Epithelial cell of prostate (primary cell): ENCODE results near the gene SLC35B2.

Source experiments
- DNase-seq: peaks from one replicate; pipeline ENCODE4 v3.0.0-alpha.2; 2011; ENCODE audit warnings: low read depth, low spot score
- H3K27ac ChIP-seq: fragments of 450-650 bp; 2 replicates; pipeline ENCODE4 v1.5.1; 2017; ENCODE audit warnings: mild to moderate bottlenecking

The SLC35B2 gene

GRCh38 chr6:44289726-44290260 lies 32.5 kb upstream of the SLC35B2 start:
- no peak for DNase-seq
- no peak overlapping the region for H3K27ac ChIP-seq

- no peak for DNase-seq
Measured at GRCh38 chr6:44286747-44287146, 29.4 kb upstream of the SLC35B2 start.

GRCh38 chr6:44286285-44286565 lies 28.9 kb upstream of the SLC35B2 start:
- H3K27ac ChIP-seq, result no peak overlapping the region
- no peak for DNase-seq

More at GRCh38 chr6:44286747-44287146, 29.4 kb upstream of the SLC35B2 start:
- H3K27ac ChIP-seq, result no peak overlapping the region

- no peak overlapping the region for H3K27ac ChIP-seq
- DNase-seq, result no peak
Measured at GRCh38 chr6:44285552-44286284, 28.4 kb upstream of the SLC35B2 start.

GRCh38 chr6:44284867-44285266 lies 27.5 kb upstream of the SLC35B2 start:
- no peak for DNase-seq
- H3K27ac ChIP-seq, result no peak overlapping the region

GRCh38 chr6:44284121-44284520 lies 26.8 kb upstream of the SLC35B2 start:
- no peak for DNase-seq
- H3K27ac ChIP-seq, result no peak overlapping the region

- no peak overlapping the region for H3K27ac ChIP-seq
- DNase-seq, result no peak
Measured at GRCh38 chr6:44278774-44279697, 21.7 kb upstream of the SLC35B2 start.

GRCh38 chr6:44278315-44278714 lies 21.0 kb upstream of the SLC35B2 start:
- no peak overlapping the region for H3K27ac ChIP-seq
- DNase-seq, result no peak

- DNase-seq, result no peak
- no peak overlapping the region for H3K27ac ChIP-seq
Measured at GRCh38 chr6:44277763-44278162, 20.4 kb upstream of the SLC35B2 start.

- H3K27ac ChIP-seq, result no peak overlapping the region
Measured at GRCh38 chr6:44276667-44277640, 19.6 kb upstream of the SLC35B2 start.

GRCh38 chr6:44275749-44276648 lies 18.7 kb upstream of the SLC35B2 start:
- no peak for DNase-seq
- H3K27ac ChIP-seq, result no peak overlapping the region

More at GRCh38 chr6:44276667-44277640, 19.6 kb upstream of the SLC35B2 start:
- no peak for DNase-seq

GRCh38 chr6:44275271-44275748 lies 18.0 kb upstream of the SLC35B2 start:
- no peak for DNase-seq
- no peak overlapping the region for H3K27ac ChIP-seq

- no peak for DNase-seq
- no peak overlapping the region for H3K27ac ChIP-seq
Measured at GRCh38 chr6:44273617-44274016, 16.3 kb upstream of the SLC35B2 start.

GRCh38 chr6:44272999-44273566 lies 15.8 kb upstream of the SLC35B2 start:
- no peak overlapping the region for H3K27ac ChIP-seq
- DNase-seq, result no peak

GRCh38 chr6:44272529-44272928 lies 15.2 kb upstream of the SLC35B2 start:
- no peak for DNase-seq
- H3K27ac ChIP-seq, result no peak overlapping the region

GRCh38 chr6:44271914-44272313 lies 14.6 kb upstream of the SLC35B2 start:
- DNase-seq, result no peak
- H3K27ac ChIP-seq, result no peak overlapping the region

- H3K27ac ChIP-seq, result no peak overlapping the region
- no peak for DNase-seq
Measured at GRCh38 chr6:44271406-44271723, 14.0 kb upstream of the SLC35B2 start.

- DNase-seq, result no peak
- no peak overlapping the region for H3K27ac ChIP-seq
Measured at GRCh38 chr6:44270526-44271405, 13.4 kb upstream of the SLC35B2 start.
